GF-D8 (cell line): ENCODE data around the gene RUNX1.

Source experiments
- DNase-seq: peaks from one replicate; lab custom pipeline; 2025; lab: John Stamatoyannopoulos, UW

The RUNX1 gene

DNA sequence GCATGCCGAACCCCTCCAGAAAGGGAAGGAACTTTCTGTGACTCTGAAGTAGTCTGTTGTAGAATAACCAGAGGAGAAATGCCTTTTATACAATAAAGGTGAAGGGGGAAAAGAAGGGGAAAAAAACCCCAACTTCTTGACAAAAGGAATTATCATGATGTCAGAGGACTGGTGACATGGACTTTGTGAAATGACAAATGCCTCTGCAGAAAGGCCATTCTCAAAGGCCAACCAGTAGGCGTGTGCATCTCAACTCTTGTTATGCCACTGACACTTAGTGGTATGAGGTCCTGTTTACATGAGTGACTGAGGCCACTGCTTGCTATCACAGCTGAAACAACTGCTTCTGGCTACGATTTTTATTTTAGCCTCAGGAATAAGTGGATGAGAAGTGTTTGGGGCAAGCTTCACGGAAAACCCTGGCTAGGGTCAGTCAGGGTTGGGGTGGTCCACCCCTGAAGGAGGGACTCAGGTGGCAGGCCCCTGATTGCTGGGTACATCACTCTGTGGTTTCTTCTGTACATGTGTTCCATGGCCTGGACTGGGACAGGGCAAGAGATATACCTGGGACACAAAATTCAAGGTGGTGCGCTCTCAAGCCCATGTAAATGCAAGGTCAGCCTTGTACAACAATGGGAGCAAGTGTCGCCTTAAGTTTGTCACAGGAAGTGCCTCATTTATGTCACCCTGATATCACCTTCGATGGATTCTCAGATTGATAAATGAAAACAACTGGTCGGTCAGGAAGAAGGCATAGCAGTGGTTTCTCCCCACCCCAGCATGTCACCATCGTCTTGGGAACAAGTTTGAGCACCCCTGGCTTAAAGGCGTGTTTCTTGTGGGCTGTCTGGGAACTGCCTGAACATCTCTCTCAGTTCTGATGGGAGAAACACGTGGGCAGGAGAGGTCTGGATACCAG is 12.4 kb downstream of the RUNX1 start:
- DNase-seq, result no peak

DNA sequence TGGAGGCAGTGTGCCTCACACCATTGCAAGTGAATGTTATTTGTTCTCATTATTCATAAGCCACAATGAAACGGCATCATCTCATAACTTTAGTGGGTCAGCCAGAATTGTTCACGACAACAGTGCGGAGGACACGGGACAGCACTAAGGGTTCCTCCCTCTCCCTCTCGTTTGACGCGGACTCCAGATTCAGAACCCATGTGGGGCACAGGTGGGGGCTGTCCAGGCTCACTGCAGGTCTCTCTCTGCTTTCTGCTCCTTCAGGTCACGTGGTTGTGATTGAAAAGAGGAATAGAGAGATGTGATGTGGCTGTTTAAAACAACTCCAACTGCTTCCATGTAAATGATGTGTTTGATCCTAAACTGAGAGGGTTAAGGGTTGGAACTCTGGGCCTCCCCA is 13.5 kb downstream of the RUNX1 start:
- DNase-seq, result no peak

DNA sequence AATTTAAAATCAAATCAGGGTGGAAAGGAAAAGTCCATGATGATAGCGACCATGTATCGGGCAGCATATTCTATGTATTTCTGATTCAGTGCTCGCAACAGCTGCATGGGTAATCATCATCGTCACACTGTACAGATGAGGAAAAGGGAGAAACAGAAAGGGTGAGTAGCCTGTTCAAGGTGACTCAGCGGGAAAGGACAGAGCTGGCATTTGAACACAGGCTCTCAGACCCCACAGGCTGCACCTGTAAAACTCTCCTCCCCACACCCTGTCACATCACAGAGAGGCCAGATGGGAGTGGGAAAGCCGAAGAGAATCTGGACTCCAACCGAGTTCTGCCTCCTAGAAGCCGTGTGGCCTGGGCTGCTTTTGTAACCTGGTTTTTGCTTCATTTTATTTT is 14.0 kb downstream of the RUNX1 start:
- no peak for DNase-seq

DNA sequence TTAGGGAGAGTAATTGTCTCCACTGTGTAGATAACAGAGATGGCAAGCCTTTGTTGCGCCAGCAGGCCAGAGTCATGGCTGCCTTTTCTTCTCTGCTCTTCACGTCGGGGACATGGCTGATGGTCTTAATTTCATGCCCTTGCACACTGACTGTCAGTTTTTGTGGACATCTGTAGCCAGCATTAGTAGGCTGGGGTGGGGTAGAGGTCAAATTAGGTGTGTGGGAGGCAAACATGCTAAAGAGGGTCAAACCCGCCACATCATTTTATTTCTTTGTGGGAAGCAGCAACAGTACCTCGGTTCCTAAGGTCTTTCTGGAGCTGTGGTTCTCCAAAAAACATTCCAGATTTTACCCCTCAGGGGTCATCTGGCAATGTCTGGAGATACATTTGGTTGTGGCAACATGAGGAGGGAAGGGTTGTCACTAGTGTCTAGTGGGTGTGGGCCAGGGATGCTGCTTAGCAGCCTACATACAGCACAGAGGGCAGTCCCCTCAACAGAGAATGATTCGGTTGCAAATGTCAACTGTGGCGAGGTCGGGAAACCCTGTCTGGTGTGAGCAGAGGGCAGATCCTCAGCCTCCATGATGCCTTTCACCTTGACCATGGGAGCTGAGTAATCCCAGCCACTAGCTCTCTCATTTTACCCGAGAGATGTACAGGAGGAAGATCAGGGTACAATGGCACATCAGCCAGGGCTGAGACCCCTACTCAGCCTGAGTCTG is 14.7 kb downstream of the RUNX1 start:
- DNase-seq, result no peak

DNA sequence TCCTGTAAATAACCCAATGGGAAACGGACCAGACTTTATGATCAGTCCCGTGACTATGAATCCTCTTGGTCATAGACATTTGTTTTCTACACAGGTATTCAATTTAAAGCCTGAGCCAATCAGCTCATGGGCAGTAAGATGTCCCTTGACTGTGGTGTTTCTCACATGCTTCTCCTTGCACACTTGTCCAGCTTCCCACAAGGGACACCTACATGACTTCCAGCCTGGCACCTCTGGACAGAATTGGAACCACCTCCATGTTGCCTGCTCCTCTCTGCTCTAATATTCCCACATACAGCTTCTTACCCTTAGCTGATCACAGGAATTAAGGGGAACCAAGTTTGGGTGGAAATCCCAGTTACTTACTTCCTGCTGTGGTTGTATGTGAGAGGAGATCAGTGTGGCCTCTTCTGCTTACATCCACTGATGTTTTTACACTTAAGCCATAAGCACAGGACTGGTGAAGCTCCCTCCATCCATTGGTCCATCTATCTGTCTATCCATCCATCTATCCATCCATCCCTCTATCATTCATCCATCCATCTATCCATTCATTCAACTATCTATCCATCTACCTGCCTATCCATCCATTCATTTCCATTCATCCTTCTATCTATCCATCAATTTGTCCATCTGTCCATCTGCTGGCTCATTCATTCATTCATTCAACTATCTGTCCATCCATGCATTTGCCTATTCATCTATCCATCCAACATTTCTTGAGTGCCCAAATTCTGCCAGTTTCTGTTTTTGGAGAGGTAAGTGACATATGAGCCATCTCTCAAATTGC is 16.4 kb downstream of the RUNX1 start:
- no peak for DNase-seq

DNA sequence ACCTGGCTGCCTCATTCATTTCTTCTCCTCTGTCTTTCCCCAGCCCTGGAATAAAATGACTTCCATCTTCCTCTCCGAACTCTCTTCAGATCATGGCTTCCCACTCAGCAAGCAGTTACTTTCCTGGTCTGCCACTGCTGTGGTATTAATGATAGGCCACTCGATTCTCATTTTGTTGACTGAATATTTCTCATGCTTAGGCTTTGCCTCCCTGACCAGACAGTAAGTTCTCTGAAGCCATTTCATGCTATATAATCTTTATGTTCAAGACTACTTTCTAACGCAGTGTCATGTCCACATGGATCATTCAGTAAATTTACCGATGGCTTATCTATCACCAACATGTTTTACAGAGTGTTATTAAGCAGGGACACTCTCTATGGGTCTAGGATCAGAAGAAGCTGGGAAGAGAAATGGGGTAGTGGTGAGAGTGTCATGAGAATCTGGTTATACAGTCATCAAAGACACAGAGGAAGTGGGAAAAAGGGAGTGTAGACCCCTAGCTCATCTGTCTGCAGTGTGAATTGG is 20.6 kb downstream of the RUNX1 start:
- no peak for DNase-seq

DNA sequence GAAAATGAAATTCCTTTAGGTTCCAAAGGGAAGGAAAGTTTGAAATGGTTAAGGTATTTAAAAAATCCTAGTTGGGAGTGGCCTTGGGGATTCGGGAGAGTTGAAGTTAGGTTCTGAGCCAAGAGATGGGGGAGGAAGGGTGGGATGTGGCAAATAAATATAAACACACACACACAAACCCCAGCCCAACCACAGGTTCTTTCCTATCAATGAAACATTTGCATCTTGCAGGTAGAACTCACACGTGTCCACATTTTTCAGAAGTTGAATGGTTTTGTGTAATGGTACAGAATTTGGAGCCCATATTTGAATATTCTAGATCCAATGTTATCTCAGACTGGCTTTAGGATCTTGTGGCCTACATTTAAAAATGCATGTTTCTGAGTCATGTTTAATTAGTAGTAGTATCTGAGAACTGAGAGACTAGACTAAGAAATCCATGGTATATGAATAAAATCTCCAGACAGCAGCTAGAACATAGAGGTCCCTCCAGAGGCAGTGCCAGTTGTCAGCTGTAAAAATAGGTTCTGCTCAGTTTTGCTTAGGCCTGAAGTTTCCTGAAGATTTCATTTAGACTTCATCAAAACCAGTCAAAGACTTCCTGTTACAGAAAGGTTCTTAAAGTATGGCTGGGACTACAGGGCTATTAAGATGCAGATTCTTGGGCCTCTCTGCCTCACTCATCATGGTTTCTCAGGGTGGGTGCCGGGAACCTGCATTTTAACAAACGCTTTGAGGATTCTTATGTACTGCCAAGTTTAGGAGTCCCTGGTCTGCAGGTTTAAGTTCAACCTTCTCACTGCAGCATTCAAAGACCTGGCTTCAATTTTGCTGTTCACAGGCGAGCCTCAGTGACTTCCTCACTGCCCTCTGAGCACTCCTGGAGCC is 21.3 kb downstream of the RUNX1 start:
- DNase-seq, result peak; percentile 15

DNA sequence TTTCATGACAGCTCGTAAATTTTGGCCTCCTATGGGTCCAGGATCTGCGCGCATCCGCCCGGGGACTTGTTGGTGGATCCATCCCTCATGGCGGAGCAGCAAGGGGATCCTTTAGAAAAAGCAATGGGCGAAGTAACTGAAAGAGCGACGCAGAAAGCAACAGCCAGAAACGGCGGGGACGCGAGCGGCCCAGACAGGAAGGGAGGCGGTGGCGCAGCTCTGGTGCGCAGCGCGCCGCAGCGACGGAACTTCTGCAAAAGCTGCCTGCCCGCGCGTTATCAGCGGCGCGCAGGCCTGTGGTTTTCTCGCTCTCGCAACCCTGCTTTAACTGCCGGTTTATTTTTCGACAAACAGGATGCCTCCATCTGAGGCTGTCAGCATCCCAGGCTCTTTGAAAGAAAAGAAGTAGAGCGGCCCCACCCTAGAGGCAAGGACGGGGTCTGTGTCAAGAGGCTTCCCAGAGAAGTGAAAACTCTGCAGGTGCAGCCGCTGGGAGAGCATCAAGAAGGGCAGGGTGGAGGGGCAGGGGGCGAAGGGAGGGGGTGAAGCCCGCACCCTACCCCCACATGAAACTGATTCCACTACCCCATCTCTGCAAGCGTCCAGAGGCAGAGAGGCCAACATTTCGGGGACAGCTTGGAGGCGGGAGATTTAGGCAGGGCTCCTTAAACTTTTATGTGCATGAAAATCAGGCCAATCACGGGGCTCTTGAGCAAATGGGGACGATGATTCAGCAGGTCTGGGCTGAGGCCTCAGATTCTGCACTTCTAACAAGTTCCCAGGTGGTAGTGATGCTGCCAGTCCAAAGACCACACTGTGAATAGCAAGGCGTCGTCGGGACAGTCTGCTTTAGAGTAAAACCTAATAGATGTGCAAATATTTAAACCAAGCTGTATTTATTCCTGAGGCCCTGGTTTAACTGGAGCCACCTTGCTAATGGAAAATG is 22.2 kb downstream of the RUNX1 start:
- peak; percentile 99 for DNase-seq

DNA sequence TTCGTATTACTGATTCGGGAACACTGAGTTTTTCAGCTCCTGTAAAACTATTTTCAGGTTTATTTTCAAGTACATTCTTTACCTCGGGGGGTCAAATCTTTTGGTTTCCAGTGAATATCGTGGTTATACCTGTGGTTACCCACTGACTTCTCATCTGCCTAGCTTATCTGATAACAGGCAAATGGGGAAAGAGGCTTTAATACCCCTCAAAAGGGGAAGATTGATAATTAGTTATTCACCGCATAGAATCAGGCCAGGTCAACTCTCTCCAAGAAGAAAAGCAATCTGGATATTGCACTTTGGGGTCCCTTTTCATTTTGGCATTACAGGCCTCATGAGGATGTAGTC is 23.0 kb downstream of the RUNX1 start:
- peak; percentile 87 for DNase-seq

DNA sequence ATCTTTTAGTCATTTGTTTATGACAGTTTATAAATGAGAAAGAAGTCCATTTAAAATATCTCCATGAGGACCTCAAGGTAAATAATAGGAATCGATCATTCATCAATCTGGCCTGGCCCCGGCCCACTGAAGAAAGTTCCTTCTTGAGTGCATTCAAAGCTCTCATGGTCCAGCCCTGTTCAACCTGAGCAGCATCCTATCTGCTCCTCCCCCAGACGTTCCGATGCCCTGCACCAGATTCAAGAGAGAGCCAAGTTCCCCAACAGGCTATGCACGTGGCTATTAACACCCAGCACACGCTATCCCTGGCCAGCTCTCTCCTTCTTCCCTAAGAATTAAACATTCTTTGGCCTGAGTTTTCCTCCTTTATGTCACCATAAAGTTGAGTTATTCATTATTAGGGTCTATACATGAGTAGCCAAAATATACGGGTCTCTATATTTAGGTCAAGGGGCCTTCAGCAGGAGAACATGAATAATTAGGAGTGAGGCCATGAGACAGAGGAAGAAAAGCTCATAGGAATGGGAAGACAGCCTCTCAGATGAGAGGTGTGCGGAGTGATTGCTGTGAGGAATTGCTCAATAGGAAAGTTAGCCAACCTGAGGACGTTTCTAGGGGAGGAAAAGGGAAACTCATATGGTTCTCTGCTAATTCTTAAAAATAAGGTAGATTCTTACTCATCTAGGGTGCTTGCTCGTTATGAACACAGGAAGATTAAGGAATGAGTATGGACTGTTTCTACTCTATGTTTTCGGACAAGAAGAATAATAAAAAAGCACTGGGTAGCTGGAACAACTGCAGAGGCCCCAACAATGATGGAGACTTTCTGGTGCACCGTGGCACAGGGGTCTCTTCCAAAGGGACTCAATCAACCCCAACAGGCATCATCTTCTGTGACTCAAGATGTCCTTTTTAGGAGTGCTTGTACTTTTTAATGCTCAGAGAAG is 23.6 kb downstream of the RUNX1 start:
- DNase-seq, result peak; percentile 67

DNA sequence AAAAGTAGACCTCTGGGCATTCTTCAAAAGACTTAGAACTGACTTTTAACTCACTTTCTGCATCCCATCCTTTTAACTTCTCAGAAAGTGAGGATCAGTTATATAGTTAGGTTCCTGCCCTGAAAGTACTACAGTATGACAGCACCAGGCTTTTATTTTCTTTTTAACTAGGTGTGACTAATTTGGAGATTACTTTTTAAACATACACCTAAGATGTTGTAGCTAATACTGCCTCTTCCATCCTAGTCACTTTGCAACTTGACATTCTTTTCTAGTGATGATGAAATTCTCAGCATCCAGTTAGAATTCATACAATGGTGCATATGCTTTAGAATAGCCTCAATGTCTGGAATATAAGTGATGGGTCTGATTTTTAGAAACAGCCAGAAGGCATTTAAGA is 24.6 kb downstream of the RUNX1 start:
- no peak for DNase-seq

DNA sequence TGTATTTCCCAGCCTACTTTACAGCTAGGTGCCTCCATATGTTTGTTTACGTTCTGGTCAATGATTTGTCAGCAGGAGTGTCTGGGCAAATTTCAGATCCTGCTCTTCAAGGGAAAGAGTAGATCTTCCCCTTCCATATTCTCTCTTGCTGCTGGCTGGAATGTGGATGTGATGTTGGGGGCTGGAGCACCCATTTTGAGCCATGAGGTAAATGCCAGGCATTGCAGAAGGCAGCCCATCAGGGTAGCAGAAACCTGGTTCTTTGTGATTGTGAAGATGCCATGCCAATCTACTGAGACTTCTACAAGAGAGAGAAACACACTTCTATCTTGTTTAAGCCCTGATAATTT is 25.1 kb downstream of the RUNX1 start:
- DNase-seq, result no peak

DNA sequence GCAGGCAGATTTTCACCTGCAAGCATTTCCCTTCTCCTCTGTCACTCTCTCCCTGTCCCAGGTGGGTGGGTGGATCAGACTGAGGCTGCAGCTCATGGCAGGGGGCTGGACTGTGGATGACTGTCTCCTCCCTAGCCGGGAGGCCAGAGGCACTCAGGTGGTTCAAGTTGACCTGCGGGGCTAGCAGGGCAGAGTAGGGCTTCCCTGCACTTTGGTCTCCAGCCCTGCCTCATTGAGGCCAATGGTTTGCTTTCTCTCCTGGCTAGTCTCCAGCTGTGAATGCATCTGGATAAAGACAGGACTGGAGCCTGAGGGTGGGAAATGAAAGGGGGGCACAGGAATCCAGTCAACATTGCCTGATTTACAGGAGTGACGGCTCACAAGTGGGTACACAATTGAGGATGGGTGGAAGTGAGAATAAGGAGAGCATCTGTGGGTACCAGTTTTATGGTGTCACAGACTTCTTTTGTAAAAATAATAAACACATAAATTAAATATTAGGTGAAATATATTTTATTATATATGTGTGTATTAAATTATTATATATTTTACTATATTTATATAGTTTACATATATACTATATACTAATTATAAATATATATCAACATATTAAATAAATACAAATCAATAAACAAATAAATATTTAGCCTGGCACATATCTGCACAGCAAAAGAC is 25.6 kb downstream of the RUNX1 start:
- no peak for DNase-seq

DNA sequence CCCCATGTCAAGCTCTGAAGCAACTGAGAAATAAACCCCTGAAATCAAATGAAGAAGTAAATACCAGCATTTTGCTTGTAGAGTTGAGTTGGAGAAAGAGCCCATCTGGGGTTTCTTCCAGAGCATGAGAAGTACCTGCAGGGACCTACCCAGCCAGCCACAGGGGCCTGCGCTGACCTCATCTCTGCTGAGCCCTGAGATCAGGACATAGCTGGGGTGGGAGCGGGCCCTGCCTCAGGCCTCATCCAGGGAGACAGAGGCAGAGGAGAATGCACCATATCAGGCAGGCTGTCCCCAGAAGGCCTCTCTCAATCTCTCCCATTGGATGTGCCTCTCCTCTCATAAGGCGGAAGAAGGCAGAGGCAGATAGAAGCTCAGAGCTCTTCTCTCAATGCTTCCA is 27.6 kb downstream of the RUNX1 start:
- DNase-seq, result no peak

DNA sequence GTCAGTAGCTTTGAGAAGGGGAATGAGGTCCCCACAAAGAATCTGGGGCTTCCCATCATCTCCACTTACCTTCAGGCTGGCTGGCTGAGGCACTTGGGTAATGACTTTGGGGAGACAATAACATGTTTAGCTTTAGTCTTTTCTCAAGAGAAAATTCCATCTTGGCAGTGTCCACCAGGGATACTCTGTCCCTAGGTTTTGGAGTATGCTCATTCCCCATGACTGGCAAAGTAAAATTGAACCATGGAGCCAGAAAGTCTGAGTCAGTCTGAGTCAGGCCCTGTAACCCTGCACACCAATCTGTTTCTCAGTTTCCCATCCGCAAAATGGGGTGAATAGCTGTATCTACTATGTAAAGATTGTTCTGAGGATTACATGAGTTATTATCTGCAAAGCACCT is 28.2 kb downstream of the RUNX1 start:
- DNase-seq, result no peak

DNA sequence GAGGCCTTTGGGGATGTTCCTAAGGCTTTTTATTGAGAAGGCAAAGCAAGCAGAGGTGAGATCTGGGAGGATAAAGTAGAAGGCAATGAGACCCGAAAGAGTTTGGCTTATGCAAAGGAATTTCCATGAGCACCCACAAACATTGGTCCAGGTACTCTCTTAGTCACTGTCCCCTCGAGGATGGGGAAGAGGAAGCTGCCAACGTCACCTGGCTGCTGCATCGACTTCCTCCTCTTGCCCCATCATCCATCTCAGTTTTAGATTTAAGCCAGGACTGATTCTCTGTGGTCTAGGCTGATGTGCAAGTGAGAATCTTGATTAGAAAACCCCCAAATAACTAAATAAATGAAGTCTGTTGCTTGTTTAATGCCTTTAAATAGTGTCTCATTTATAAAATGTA is 28.7 kb downstream of the RUNX1 start:
- DNase-seq, result no peak

DNA sequence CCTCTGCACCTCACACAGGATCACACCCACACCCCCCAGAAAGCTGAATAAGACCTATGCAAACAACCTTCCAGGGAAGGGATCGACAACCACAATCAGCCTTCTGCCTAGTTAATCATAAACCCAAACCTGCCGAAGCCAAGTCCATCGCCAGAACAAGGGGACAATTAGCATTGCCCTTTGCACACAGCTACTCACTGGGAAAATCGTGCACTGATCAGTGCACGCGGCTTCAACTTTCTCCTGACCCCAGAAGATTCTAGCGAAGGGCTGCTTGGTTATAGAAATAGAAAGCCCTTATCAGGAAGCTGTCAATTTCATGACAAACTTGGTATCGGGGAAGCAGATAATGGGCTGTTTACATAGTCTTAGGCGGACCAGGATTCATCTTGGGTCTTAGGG is 29.5 kb downstream of the RUNX1 start:
- no peak for DNase-seq

DNA sequence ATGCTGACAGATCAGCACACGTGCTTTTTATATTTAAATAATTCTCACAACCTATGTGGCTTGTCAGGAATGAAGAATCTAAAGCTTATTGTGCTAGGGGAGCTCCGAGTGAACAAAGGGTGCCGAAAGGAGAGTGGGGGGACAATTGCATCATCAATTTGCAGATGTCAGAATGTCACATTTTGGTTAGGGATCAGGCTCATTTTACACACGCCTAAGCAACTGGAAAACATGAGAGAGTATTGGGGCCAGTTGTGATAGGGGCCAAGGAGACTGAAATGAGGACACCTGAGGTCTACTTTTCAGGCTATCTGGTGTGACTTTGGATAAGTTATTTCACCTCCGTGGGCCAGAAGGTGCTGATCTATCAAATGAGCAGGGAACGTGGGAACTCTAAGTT is 31.8 kb downstream of the RUNX1 start:
- no peak for DNase-seq
